SK-N-MC (cell line): ENCODE data around the gene CDK2.

ENCODE experiments used
- EZH2 ChIP-seq: fragments of 200-600 bp; sonication (generic); IDR thresholded peaks from one replicate; pipeline ENCODE4 v1.6.1; 2017; ENCODE audit warnings: antibody characterized with exemption
- POLR2AphosphoS5 ChIP-seq: IDR thresholded peaks from 2 replicates; pipeline ENCODE4 v1.6.1; 2012; ENCODE audit warnings: mild to moderate bottlenecking, low read depth, low read length, borderline replicate concordance

- TF ChIP-seq EZH2 (no peak), POLR2AphosphoS5 (no peak; the same call in 1 of the 2 replicates)
Measured at GRCh38 chr12:56007564-56008559, 41.2 kb downstream of the CDK2 start.
